T-helper 2 cell treated with Interferon-gamma antibody and Interleukin-4, amounts not matched to agents 5 μg/mL and 100 μg/mL, for 36 hours (primary cell): ENCODE results near the gene MATN1.

Experiments
- DNase-seq: peaks from one replicate; pipeline ENCODE4 v3.0.0; 2021; ENCODE audit warnings: low spot score
- H3K27ac Mint-ChIP-seq: one replicate; pipeline ENCODE4 v1.8.0; 2021; ENCODE audit warnings: mild to moderate bottlenecking, mixed read lengths
- H3K27me3 Mint-ChIP-seq: one replicate; pipeline ENCODE4 v1.8.0; 2021; ENCODE audit warnings: low read depth, mixed read lengths
- H3K36me3 Mint-ChIP-seq: one replicate; pipeline ENCODE4 v1.8.0; 2021; ENCODE audit warnings: low read depth, mixed read lengths
- H3K4me1 Mint-ChIP-seq: one replicate; pipeline ENCODE4 v1.8.0; 2021; ENCODE audit warnings: low read depth, mixed read lengths
- H3K4me3 Mint-ChIP-seq: one replicate; pipeline ENCODE4 v1.8.0; 2022; ENCODE audit warnings: mild to moderate bottlenecking, moderate library complexity, mixed read lengths
- H3K9me3 Mint-ChIP-seq: one replicate; pipeline ENCODE4 v1.8.0; 2021; ENCODE audit warnings: mixed read lengths

Gene MATN1

DNA sequence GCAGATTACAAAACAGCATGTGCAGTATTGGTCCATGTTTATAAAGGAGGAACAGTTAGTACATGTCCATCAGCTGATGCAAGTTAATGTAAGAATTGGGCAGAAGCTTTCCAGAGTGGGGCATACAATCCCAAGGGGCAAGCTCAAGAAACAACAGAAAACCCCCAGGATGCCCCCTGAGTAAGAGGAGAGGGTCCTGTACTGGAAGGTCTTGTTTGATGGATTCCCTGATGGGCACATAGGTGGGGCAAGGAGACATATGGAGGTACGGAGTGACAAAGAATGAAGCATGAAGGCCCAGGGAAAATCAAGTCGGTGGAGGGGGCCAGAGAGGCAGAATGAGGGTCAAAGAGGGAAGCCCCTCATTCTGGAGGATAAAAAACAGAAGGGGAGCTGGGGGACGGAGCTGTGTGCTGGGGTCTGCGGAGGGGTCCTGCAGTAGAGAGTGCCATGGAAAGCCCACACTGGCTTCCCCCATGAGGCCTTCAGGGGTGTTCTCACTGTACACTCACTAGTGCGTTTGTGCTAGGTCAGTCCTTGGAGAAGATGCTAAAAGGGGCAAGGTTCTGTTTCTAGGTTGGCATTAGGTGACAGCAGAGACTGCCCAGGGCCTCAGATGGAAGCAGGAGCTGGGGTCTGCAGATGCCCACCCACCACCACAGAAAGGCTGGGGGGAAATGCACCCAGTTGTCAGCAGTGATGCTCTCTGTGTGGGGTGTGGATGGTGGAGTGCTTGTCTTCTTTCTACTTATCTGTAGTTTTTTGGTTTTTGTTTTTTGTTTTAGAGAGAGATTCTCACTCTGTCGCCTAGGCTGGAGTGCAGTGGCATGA, 12.5 kb upstream of the MATN1 start:
- Mint-ChIP-seq H3K4me3 (no peak overlapping the region), H3K4me1 (peaks cover 36% of the 10 kb centered on the region), H3K9me3 (peaks cover 4% of the 10 kb centered on the region), H3K36me3 (peaks cover 79% of the 10 kb centered on the region), H3K27me3 (no peaks in the 10 kb centered on the region), H3K27ac (peak overlapping the region; percentile 20)
- no peak for DNase-seq

GRCh38 chr1:30735124-30735523, 11.7 kb upstream of the MATN1 start:
- Mint-ChIP-seq H3K4me3 (no peak overlapping the region), H3K36me3 (peaks cover 73% of the 10 kb centered on the region), H3K27me3 (no peaks in the 10 kb centered on the region), H3K4me1 (peaks cover 30% of the 10 kb centered on the region), H3K9me3 (peaks cover 4% of the 10 kb centered on the region), H3K27ac (no peak overlapping the region)
- DNase-seq = no peak

- no peak overlapping the region for H3K4me3 Mint-ChIP-seq
- no peaks in the 10 kb centered on the region for H3K27me3 Mint-ChIP-seq
These were observed 11.2 kb upstream of the MATN1 start for GRCh38 chr1:30734580-30734979.

GRCh38 chr1:30734106-30734505, 10.7 kb upstream of the MATN1 start:
- no peak overlapping the region for H3K27ac Mint-ChIP-seq
- peaks cover 63% of the 10 kb centered on the region for H3K36me3 Mint-ChIP-seq
- no peaks in the 10 kb centered on the region for H3K27me3 Mint-ChIP-seq
- DNase-seq = no peak
- peaks cover 24% of the 10 kb centered on the region for H3K4me1 Mint-ChIP-seq
- no peak overlapping the region for H3K4me3 Mint-ChIP-seq
- H3K9me3 Mint-ChIP-seq = peaks cover 4% of the 10 kb centered on the region

More at GRCh38 chr1:30734580-30734979, 11.2 kb upstream of the MATN1 start:
- no peak for DNase-seq
- H3K27ac Mint-ChIP-seq = no peak overlapping the region
- peaks cover 28% of the 10 kb centered on the region for H3K4me1 Mint-ChIP-seq
- H3K36me3 Mint-ChIP-seq = peaks cover 67% of the 10 kb centered on the region
- peaks cover 4% of the 10 kb centered on the region for H3K9me3 Mint-ChIP-seq

- Mint-ChIP-seq H3K9me3 (peaks cover under 1% of the 10 kb centered on the region), H3K4me3 (no peak overlapping the region), H3K4me1 (peaks cover 19% of the 10 kb centered on the region), H3K27me3 (no peaks in the 10 kb centered on the region), H3K27ac (no peak overlapping the region), H3K36me3 (peaks cover 56% of the 10 kb centered on the region)
- DNase-seq = no peak
These were observed 10.1 kb upstream of the MATN1 start for GRCh38 chr1:30733493-30733892.

GRCh38 chr1:30732277-30732996, 9.1 kb upstream of the MATN1 start:
- H3K36me3 Mint-ChIP-seq = peaks cover 46% of the 10 kb centered on the region
- no peak for DNase-seq
- H3K27me3 Mint-ChIP-seq = no peaks in the 10 kb centered on the region
- H3K4me1 Mint-ChIP-seq = peaks cover 13% of the 10 kb centered on the region
- H3K9me3 Mint-ChIP-seq = no peaks in the 10 kb centered on the region
- H3K27ac Mint-ChIP-seq = peak overlapping the region; percentile 31
- H3K4me3 Mint-ChIP-seq = no peak overlapping the region

DNA sequence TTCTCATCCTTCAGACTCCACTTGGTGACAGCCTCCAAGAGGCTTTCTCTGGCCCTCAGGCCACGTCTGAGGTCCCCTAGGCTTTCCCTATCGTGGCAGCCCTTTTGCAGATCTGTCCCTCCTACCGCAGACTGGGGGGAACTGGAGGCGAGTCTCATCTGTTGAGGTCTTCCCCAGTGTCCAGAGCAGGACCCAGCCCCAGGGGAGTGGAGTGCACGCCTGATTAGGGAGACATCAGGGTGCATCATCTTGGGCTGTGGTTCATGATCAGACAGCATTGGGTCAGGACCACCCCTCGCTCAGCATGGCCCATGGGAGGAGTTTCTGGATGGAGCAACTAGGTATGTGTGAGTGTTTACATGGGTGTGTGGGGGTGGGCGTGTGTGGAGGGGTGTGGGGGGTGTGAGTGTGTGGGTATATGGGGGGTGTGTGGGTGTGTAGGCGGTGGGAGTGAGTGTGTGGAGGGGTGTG, 8.5 kb upstream of the MATN1 start:
- Mint-ChIP-seq H3K4me1 (peaks cover 7% of the 10 kb centered on the region), H3K9me3 (no peaks in the 10 kb centered on the region), H3K36me3 (peaks cover 40% of the 10 kb centered on the region), H3K4me3 (no peak overlapping the region), H3K27me3 (no peaks in the 10 kb centered on the region), H3K27ac (peak overlapping the region; percentile 33)
- peak; percentile 26 for DNase-seq

GRCh38 chr1:30731109-30731805, 7.9 kb upstream of the MATN1 start:
- H3K36me3 Mint-ChIP-seq = peaks cover 34% of the 10 kb centered on the region
- peak overlapping the region; percentile 33 for H3K27ac Mint-ChIP-seq
- peaks cover 5% of the 10 kb centered on the region for H3K4me1 Mint-ChIP-seq
- H3K9me3 Mint-ChIP-seq = no peaks in the 10 kb centered on the region
- H3K4me3 Mint-ChIP-seq = no peak overlapping the region
- no peak for DNase-seq
- H3K27me3 Mint-ChIP-seq = no peaks in the 10 kb centered on the region

- DNase-seq = no peak
- Mint-ChIP-seq H3K27me3 (no peaks in the 10 kb centered on the region), H3K36me3 (peaks cover 27% of the 10 kb centered on the region), H3K27ac (peak overlapping the region; percentile 1), H3K4me3 (no peak overlapping the region), H3K9me3 (no peaks in the 10 kb centered on the region), H3K4me1 (peaks cover 5% of the 10 kb centered on the region)
These were observed 7.1 kb upstream of the MATN1 start for GRCh38 chr1:30730346-30731108.

DNA sequence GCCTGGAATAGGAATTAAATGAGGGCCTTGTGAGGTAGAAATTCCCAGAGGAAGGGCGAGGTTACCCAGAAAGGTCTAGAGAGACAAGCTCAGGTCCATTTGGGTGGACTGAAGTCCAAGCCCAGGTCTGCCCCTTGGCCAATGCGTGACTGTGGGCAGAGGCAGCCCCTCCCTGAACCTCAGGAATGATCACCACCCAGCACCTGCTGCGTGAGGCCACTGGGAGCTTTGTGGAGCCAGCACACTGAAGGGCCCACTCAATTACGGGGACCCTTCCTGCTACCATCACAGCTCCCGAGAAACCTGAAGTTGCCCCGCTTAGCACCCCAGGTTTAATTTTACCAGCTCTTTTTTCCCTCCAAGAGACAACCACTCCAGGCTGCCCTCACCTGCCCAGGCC, 6.5 kb upstream of the MATN1 start:
- Mint-ChIP-seq H3K4me1 (peaks cover 5% of the 10 kb centered on the region), H3K27me3 (no peaks in the 10 kb centered on the region), H3K4me3 (no peak overlapping the region), H3K36me3 (peaks cover 21% of the 10 kb centered on the region), H3K27ac (no peak overlapping the region), H3K9me3 (no peaks in the 10 kb centered on the region)
- no peak for DNase-seq

DNA sequence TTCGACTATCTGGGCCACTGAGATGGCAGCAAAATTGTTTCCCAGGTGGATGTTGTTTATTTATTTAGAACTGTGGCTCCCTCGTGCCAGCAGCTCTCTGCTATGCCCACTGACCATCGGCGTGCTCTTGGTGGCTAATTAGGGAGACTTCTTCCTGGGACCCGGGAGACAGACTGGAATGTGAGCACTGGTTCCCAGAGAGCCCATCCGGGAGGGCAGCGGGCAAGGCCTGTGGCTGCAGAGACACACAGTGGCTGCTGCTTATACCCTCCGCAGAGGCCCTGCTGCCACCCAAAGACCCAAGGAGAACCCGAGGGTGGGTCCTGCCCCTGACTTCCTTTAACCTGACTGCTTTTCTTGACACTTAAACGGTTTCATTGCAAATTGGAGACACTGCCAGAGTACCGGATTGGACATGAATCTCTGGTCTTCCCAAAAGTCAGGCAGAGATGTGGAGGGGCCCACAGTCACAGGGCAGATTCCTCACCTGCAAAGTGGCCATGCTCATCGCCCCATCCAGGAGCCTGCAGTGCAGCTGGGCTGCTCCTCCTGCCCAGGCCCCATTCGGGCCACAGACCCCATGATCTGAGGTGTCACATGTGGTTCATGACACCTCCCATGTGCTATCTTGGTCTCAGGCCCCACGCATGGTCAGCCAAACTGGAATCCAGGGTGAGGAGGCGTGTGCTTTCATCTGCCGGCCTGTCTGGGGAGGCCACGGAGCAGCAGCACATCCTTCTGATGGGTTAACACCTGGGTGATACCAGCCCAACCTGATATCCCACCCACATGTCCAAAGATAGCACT, 5.7 kb upstream of the MATN1 start:
- Mint-ChIP-seq H3K9me3 (no peaks in the 10 kb centered on the region), H3K4me3 (no peak overlapping the region), H3K36me3 (peaks cover 13% of the 10 kb centered on the region), H3K27me3 (no peaks in the 10 kb centered on the region), H3K27ac (no peak overlapping the region), H3K4me1 (peaks cover 3% of the 10 kb centered on the region)
- DNase-seq = no peak

DNA sequence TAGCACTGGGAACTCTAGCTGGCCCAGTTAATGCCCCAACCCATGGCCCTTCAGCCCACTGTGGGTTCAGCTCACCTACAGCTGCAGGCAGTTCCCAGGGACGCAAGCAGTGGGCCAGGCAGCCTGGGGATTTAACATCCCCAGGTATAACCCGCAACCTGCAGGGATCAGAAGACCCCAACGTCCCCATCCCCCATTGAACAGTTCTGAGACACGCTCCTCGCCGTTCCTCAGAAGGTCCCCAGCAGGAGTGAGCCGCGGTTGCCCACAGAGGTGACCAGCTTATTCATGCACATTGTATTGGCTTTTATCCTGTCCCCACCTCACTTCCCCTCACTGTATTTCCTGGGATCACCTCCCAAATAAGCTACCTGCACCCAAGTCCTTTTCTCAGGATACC, 5.0 kb upstream of the MATN1 start:
- H3K4me3 Mint-ChIP-seq = no peak overlapping the region
- H3K36me3 Mint-ChIP-seq = peaks cover 10% of the 10 kb centered on the region
- H3K27ac Mint-ChIP-seq = no peak overlapping the region
- no peaks in the 10 kb centered on the region for H3K27me3 Mint-ChIP-seq
- H3K4me1 Mint-ChIP-seq = peaks cover 3% of the 10 kb centered on the region
- no peaks in the 10 kb centered on the region for H3K9me3 Mint-ChIP-seq
- no peak for DNase-seq

DNA sequence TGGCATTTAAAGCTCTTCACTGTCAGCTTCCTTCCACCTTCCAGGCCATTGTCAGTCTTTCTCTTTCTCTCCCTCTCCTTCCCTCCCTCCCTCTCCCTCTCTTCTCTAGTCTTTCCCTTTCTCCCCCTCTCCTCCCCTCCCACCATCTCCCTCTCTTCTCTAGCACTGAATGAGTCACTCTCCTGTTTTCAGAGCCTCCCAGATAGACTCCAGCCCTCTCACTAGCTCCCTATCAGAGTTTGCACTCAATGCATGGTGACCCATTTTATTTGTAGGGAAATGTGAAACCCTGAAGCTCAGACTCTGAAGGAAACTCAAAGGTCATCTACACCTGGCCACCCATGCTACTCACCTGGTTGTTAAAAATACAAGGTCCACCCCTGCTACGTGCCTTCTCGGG, 4.4 kb upstream of the MATN1 start:
- H3K4me1 Mint-ChIP-seq = peaks cover 3% of the 10 kb centered on the region
- no peak overlapping the region for H3K27ac Mint-ChIP-seq
- no peak for DNase-seq
- H3K4me3 Mint-ChIP-seq = no peak overlapping the region
- no peaks in the 10 kb centered on the region for H3K9me3 Mint-ChIP-seq
- H3K36me3 Mint-ChIP-seq = peaks cover 7% of the 10 kb centered on the region
- H3K27me3 Mint-ChIP-seq = no peaks in the 10 kb centered on the region
